D341Med (cell line): ENCODE measurements around the gene AMMECR1.
"Not testable (repeated sequence)": the region's sequence is repeated elsewhere in the genome, so short reads cannot be mapped to it uniquely, and the experiment has no call there.

Experiments
- DNase-seq: peaks from one replicate; pipeline ENCODE4 v3.0.0; 2012; ENCODE audit warnings: low spot score

AMMECR1 gene

DNA sequence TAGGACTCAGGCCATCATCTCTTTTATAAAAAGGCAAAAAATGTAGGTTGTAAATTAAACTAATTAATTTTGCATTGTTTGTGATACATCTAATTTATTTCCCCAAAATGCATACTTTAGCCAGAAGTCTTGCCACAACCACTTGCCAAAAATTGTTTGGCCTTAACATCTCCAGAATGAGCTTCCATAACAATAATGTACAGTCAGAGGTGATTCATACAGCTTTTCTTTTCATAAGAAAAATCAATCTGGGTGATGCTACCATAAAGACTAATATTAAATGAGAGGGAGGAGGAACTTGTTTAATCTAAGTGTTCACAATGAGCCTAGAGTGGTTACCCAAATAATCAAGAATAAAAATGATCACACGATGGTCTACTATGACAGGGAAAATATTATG, 59.3 kb downstream of the AMMECR1 start:
- DNase-seq = no peak

DNA sequence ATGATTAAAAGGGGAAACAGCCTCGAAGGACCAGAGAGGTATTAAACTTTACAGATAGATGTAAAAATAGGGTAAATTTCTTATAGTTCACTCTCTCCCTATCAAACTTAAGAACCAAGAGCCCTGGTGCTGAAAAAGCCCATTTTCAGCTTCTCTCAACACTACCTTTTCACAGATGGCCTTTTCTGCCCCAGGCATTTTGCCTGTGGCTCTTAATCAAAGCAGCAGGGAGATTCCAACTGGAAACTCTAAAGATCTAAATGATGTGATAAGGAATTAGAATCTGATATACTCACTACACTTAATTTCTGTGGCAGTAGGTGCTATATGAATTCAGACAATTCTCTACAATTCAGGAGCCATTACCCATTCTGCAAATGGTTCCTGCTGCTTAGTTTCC, 60.0 kb downstream of the AMMECR1 start:
- no peak for DNase-seq

DNA sequence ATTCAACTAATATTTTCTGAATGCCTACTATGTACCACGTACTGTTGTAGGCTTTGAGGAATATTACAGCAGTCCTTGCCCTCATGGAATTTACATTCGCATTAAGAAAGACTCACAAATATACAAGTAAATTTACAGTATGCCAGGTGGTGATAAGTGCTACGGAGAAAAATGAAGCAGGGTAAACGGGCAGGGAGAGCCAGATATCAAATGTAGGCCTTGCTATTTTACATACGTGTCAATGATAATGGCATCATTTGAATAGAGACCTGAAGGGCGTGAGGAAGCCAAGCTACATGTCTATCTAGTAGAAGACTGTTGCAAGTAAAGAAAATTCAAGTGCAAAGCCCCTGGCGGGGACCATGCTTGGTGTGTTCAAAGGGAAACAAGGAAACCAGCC, 65.2 kb downstream of the AMMECR1 start:
- no peak for DNase-seq

DNA sequence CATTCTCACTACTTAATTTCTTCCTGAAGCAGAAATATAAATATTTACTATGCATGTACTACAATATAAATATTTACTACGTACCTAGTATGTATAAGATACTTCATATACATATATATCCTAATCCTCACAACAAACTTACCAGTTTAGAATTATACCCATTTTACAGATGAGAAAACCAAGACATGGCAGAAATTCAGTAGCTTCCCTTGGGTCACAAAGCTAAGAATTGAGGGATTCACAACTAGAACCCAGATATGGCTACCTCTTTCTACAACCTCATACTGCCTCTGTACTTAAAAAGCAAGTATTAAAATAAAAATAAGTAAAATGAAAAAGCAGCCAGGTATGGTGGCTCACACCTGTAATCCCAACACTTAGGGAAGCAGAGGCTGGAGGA, 65.9 kb downstream of the AMMECR1 start:
- DNase-seq = no peak

DNA sequence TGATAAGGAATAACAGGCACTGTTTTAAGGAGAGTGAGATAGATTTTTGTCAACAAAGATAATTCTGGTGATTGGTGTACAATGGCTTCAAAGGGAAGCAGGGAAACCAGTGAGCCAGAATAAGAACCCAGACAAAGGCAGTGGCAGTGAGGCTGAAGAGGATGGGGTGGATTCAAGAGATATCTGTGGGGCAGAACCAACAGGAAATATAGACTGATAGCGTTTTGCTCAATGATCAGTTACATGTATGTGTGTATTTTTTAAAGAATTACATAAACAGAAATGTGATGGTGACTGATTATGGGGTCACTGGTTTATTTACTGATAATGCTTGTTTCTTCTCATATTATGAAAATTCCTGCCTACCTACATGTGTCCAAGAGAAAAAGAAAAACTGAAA, 66.4 kb downstream of the AMMECR1 start:
- DNase-seq = no peak

DNA sequence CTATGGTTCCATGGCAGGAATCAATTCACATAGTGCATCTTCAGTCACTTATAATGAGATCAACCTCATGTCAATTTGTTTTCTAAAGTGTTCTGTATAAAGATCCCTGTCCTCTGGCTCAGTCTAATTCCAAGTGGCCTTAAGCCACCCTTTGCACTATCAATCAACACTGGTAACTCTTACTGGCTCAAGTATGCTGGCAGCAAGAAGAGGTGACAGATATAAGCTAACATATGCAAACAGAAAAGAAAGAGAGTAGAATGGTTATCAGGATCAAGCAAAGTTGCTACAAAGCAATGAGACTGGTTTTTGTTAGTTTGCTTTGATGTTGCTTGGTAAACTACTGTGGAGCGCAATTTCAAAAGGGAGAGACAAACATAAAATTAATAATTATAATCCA, 67.0 kb downstream of the AMMECR1 start:
- DNase-seq = no peak

DNA sequence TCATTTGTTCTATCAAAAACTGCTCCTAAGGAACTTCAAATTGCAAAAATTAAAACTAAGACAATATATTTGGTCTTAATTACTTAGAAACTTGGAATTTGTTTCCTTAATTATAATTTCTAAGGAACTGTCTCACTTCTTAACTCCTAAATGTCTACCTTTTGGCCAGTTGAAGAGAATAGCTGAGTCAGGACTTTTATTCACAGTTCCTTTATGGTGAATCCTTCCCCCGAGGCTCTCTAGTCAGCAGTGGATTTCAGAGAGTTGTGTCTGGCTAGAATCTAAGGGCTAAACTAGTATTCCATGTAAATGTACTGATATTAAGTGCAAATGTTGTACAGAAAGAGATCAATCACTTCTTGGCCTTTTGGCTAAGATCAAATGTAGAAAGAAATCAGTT, 69.3 kb downstream of the AMMECR1 start:
- no peak for DNase-seq

DNA sequence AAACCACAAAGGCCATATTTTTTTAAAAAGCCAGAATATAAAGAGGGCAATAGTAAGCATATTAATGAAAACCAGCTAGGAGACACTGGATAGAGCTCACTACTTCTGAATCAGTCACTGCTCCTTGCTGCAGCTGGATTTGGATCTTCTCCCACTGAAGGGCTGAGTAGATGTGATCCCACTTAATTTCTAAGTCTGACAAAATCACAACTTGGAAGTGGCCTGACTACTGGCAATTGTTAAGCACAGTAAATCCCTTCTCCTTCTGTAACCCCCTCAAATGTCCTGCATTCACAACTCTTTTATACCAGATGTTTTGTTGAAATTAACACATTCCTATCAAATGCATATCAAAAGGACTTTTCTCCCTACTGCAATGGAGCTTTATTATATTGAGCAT, 72.9 kb downstream of the AMMECR1 start:
- DNase-seq = no peak

DNA sequence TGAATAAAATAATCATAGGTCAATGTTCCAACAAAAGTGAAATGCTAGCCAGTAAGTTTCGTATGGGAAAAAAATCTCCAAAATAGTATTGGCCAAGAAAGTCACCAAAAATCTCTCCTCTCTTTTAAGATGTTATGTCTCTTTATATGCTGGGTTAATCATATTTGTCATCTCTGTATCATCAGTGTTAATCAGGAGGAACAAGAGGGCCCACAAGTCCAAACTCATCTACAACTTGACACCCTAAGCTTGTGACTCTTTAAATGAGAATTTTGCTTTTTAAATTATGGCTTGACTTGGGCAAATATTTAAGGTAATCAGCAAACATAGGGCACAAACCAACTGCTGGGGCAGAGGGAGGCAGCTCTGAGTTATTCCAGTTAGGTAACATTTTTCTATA, 75.5 kb downstream of the AMMECR1 start:
- no peak for DNase-seq

DNA sequence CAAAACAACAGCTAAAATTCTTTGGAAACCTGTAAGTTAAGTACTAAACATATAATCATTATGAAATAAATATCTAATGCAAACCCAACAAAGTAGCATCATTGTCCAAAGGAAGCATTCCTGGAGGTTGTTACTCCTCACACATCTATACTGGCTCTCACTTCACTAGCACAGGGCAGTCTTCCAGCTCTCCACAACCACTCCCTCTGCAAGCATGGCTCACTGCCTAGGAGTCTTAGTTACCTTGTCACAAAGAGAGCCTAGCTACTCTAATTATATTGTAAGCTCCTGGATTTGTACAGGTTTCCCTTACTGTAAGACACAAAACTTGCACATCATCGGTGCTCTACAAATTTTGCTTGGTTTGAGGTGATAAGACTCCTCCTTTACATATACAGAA, 76.1 kb downstream of the AMMECR1 start:
- DNase-seq = no peak

DNA sequence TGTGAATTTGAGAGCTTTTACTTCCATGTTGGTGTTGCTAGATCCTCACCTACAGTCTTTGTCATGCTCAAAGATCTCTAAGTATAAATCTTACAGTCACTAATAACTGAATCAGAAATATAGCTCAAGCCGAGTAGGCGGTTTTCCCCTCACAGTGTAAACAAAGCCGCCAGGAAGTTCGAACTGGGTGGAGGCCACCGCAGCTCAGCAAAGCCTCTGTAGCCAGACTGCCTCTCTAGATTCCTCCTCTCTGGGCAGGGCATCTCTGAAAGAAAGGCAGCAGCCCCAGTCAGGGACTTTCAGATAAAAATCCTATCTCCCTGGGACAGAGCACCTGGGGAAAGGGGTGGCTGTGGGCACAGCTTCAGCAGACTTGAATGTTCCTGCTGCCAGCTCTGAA, 79.6 kb downstream of the AMMECR1 start:
- not testable (repeated sequence) for DNase-seq

DNA sequence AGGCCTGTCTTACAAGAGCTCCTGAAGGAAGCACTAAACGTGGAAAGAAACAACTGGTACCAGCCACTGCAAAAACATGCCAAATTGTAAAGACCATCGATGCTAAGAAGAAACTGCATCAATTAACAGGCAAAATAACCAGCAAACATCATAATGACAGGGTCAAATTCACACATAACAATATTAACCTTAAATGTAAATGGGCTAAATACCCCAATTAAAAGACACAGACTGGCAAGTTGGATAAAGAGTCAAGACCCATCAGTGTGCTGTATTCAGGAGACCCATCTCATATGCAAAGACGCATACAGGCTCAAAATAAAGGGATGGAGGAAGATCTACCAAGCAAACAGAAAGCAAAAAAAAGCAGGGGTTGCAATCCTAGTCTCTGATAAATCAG, 86.4 kb downstream of the AMMECR1 start:
- not testable (repeated sequence) for DNase-seq

DNA sequence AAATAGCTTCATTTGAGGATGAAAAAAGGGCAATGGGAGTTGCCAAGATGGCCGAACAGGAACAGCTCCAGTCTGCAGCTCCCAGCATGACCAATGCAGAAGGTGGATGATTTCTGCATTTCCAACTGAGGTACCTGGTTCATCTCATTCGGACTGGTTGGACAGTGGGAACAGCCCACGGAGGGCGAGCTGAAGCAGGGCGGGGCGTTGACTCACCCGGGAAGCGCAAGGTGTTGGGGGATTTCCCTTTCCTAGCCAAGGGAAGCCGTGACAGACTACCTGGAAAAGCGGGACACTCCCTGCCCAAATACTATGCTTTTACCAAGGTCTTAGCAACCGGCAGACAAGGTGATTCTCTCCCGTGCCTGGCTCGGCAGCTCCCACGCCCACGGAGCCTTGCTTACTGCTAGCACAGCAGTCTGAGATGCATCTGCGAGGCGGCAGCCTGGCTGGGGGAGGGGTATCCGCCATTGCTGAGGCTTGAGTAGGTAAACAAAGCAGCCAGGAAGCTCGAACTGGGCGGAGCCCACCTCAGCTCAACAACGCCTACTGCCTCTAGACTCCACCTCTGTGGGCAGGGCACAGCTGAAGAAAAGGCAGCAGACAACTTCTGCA, 88.3 kb downstream of the AMMECR1 start:
- DNase-seq = not testable (repeated sequence)

DNA sequence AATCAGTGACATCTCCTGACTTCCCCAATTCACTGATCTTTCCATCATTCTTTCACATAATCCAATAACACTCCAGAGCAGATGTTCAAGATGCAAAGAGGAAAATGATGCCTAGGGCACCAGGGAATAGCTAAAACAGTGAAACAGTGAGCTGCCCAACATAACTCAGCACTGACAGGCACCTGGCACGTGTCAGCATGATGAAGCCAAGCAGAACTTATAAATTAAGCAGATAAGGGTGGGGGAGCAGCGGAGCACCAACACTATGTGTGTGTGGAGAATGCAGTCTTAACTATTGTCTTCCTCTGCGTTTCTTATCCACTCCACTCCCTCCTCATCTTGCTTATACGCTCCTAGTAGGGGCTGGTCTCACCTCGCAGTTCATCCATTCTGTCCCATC, 89.4 kb downstream of the AMMECR1 start:
- peak; percentile 4 for DNase-seq

DNA sequence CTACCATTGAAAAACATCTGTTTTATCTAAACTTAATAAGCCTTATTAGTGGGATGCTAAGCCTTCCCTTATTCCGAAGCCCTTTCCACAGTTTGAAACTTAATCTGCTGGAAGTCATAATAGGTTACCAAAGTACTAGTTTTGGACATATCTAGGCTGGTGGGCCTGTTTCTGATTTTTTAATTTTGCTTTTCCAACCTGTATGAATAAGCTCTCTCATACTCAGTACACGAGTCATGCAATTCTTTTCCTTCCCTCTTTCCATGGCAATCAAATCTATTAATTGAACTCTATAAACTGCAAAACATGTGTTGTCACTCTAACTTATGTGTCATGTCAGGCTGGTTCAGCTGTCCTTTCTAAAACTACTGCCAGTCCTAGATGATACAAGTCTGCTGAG, 91.0 kb downstream of the AMMECR1 start:
- DNase-seq = no peak

DNA sequence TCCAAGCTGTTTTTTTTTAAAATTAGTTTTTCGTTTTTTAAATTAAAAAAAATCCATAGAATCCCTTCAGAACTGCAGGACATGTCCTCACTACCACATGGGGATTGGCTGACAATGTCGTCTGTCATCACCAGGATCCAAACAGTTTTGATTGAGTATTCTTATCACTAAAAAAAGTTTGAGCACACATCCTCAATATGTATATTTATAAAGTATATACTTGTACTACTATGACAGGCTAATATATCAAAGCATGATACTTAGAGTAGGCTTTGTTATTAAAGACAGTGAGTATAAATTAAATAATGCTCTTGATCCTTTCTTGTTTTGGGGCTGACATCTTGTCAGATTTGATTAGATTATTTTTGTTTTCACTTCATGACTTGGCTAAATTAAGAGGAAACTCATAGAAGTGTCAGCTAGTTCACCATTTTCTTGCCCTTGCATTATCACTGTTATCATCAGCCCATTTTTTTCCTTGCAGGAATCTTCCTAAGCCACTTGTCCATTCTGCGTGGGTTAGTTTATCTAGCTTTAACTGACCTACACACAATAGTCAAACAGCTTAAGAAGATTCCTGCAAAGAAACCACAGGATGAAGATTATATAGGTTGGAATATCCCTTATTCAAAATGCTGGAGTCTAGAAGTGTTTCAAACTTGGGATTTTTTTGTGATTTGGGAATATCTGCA, 92.8 kb downstream of the AMMECR1 start:
- DNase-seq = no peak

DNA sequence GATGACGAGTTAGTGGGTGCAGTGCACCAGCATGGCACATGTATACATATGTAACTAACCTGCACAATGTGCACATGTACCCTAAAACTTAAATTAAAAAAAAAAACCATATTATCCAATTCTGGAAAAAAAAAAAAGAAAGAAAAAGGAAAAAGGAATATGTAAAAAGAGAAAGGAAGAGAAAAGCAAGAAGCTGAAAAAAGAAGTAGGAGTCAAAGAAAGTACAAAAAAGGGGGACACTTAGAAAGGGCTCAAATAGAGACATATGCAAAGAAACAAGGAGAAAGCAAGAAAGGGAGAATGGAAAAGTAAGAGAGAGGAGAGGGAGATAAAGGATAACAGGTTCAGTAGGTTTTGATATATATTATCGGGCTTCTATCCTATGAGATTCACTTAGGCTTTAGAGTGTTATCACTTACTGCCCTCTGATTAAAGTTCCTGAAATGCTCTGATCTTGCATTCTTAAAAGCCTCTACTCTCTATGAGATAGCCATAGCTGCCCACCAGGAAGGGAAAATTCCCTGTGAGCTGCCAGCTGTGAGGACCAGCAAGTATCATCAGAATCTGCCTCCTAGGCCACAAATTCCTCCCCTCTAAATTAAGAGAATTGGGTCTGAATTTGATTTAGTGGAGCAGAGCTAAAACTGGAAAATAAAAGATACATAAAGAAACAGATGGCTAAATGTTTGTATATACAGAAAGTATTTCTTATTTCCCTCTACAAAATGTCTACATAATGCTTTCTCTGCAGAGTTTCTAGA, 95.2 kb downstream of the AMMECR1 start:
- no peak for DNase-seq

DNA sequence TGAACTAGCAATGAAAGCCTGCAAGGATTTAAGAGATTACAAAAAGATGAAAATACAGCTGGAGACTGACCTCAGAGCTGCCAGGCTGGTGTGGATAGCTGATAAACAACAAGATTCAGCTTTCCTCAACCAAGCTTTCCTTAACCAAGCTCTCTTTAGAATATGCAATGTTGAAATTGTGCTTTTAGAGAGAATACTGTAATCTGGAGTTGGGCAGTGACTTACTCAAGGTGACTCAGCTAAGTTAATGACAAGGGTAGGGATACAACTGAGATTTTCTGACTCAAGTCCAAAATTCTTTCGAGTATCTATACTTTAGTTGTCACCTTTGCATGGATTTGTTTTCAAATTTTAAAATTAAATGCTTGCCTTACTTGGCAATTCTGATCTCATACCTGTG, 98.0 kb downstream of the AMMECR1 start:
- no peak for DNase-seq

DNA sequence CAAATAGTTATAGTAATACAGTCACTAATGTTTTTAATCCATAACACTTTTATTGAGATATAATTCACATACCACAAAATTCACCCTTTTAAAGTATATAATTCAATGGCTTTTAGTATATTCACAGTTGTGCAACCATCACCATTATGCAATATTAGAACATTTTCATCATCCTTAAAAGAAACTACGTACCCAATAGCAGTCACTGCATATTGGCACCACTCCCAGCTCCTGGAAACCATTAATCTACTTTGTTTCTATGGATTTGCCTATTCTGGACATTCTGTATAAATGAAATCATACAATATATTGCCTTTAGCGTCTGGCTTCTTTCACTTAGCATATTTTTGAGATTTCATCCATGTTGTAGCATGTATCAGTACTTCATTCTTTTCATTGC, 99.3 kb downstream of the AMMECR1 start:
- no peak for DNase-seq

DNA sequence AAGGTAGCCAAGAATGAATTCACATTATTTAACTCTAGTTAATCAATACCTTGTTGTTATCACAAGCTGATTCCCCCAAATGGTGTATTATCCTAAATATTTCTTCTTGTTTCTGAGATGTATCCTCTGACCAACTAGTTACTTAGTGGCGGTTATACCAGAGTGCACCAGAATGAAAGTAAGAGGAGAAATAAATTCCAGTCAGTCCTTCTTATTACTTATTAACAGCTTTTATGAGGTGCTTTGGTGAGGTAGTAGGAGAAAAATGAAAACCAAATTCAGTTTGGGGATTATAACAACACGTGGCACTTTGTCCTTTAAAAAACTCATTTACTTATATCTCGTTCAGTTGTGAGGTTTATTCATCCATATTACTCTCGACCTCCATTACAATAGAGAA, 101.9 kb downstream of the AMMECR1 start:
- DNase-seq = no peak

DNA sequence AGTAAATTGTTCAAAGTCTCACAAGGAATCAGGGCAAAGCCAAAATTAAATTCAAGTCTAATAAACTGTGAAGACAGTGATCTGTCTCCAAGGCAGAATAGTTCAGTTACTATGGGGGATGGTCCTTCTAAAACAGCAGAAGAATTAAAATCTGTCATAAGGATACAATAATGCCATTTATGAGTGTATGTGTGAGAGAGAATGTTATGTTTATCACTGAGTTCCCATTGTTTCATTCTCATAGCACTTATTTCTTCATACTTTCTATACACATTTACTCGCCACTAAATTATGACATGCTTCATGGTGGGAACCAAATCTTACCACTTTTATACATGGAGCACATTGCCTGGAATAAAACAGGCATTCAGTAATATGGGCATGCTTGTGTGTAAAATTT, 102.5 kb downstream of the AMMECR1 start:
- no peak for DNase-seq

DNA sequence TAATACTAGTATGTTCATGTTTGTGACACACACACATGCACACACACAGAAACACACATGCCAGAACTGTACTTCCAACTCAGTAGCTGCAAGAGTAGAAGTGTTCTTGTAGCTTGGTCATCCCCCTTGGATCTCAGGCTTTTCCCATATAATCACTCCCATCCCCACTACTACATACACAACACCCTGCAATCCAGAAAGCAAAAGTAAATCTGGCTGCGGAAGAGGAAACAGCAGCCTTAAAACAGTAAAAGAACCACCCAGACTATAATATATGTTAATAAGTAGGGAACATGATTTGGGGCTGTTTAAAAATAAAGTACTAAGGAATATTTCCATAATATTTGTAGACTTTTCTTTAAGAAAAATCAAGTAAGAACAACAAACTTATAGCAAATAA, 103.2 kb downstream of the AMMECR1 start:
- DNase-seq = no peak

DNA sequence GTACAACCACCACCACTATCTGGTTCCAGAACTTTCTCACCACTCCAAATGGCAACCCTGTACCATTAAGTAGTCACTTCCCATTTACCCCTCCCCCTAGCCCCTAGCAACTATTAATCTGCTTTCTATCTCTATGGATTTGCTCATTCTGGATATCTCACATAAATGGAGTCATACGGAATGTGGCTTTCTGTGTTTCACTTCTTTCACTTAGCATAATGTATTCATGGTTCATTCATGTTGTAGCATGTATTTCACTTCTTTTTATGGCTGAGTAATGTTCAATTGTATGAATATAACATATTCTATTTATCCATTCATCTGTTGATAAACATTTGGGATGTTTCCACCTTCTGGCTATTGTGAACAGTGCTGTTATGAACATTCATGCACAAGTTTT, 104.7 kb downstream of the AMMECR1 start:
- no peak for DNase-seq

DNA sequence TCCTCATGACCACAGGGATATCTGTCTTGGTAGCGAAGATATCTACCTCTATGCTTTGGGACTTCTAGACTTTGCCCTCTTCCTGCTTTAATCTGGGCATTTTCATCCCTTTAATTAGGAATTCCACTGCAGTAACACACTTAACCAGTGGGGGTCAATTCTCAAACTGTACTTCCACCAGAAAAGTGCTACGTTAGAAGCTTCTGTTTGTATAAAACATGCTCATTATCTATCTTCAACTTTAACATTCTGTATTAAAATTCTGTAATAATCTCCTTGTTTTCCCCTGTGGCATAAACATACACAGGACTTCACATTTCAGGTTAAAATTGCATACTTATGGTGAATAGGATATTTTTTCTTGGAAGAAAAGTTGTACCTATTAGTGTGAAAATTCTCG, 105.6 kb downstream of the AMMECR1 start:
- no peak for DNase-seq
